HepG2 (cell line): ENCODE data around the gene ZFYVE21. TPM values are rescaled to one million over a fixed set of nuclear protein-coding genes. Genes with fewer than 3 reads are reported as not detected.

ENCODE experiments used
- ATAC-seq: fragments of 200-7000 bp; cut with Tn5 transposase; 3 replicates; pipeline ENCODE4 v1.9.1; 2020; ENCODE audit warnings: mild to moderate bottlenecking, moderate library complexity
- BruUV-seq: library from RNA; stranded (reverse); fragments of 400-500 nt; replicated peaks from 2 replicates; lab custom pipeline; 2021; lab: Mats Ljungman, UMichigan
- CTCF ChIA-PET: fragments of 300-600 bp; formaldehyde crosslinking; extraction: SDS; loops from one replicate; lab custom pipeline; 2021; ENCODE audit warnings: low total read pairs, inconsistent platforms, low intra/inter-chr PET ratio; lab: Yijun Ruan, JAX
- POLR2A ChIA-PET: fragments of 350-600 bp; sonication (Branson Sonifier 250); formaldehyde crosslinking; loops from one replicate; lab custom pipeline; 2020; ENCODE audit warnings: antibody characterized with exemption, inconsistent platforms; lab: Yijun Ruan, JAX
- DNase-seq: peaks from one replicate; pipeline ENCODE4 v3.0.0-alpha.2; 2015; ENCODE audit warnings: low spot score
- FAIRE-seq: peaks from 3 replicates; lab custom pipeline; 2011; peaks lifted over from hg19 to GRCh38; lab: Jason Lieb, UNC
- H2AFZ ChIP-seq: one replicate; pipeline ENCODE4 v1.6.1; 2011; ENCODE audit warnings: low read length, inconsistent platforms
- H3K27ac ChIP-seq: fragments of 300-600 bp; 3 replicates; pipeline ENCODE4 v1.8.0; 2011; ENCODE audit warnings: mixed run types, mild to moderate bottlenecking, mixed read lengths, low read length, inconsistent platforms; ENCODE audit not compliant: insufficient read depth; ENCODE audit errors: extremely low read length
- H3K27me3 ChIP-seq, 2 experiments: fragments of 200-600 bp in 1 of 2; 2 replicates in 1 of 2; 3 replicates in 1 of 2; pipeline versions ENCODE4 v1.6.0 to v1.8.0; 2011; ENCODE audit warnings: low read length in 2 of 2, mild to moderate bottlenecking in 2 of 2, moderate library complexity in 2 of 2, inconsistent platforms in 1 of 2; ENCODE audit not compliant: insufficient read depth in 2 of 2, control insufficient read depth in 1 of 2
- H3K36me3 ChIP-seq, 2 experiments: fragments of 200-600 bp in 1 of 2; replicated peaks in 1 of 2; 2 replicates in 1 of 2; 3 replicates in 1 of 2; pipeline versions ENCODE4 v1.5.1 to v1.8.0; 2011; ENCODE audit warnings: low read length in 2 of 2, inconsistent platforms in 1 of 2; ENCODE audit not compliant: insufficient read depth in 2 of 2, control insufficient read depth in 1 of 2
- H3K4me1 ChIP-seq: 2 replicates; pipeline ENCODE4 v1.5.1; 2012; ENCODE audit warnings: low read length, inconsistent platforms; ENCODE audit not compliant: insufficient read depth
- H3K4me2 ChIP-seq: 2 replicates; pipeline ENCODE4 v1.6.0; 2011; ENCODE audit warnings: low read depth, low read length, inconsistent platforms
- H3K4me3 ChIP-seq, 3 experiments: fragments of 200-600 bp in 1 of 3; sonication (generic), shearing (Covaris generic) in 1 of 3; replicated peaks in 1 of 3; 2 replicates each; pipeline ENCODE4 v1.5.1; 2011 to 2016; ENCODE audit warnings: low read length in 3 of 3, inconsistent platforms in 2 of 3, low read depth in 2 of 3, mild to moderate bottlenecking in 2 of 3, control low read depth in 1 of 3, mixed read lengths in 1 of 3; ENCODE audit not compliant: insufficient read depth in 1 of 3
- H3K79me2 ChIP-seq: one replicate; pipeline ENCODE4 v1.6.1; 2011; ENCODE audit warnings: low read length, inconsistent platforms; ENCODE audit not compliant: insufficient read depth
- H3K9ac ChIP-seq: 2 replicates; pipeline ENCODE4 v1.6.0; 2011; ENCODE audit warnings: mild to moderate bottlenecking, low read depth, low read length, inconsistent platforms; ENCODE audit not compliant: insufficient read depth
- H3K9me3 ChIP-seq: 2 replicates; pipeline ENCODE4 v1.5.1; 2012; ENCODE audit warnings: mild to moderate bottlenecking, low read length
- H4K20me1 ChIP-seq: 2 replicates; pipeline ENCODE4 v1.6.0; 2011; ENCODE audit warnings: inconsistent platforms, mild to moderate bottlenecking, low read length, moderate library complexity; ENCODE audit not compliant: insufficient read depth
- CHCHD3 ChIP-seq: sonication (generic); formaldehyde crosslinking; IDR thresholded peaks from 2 replicates; pipeline ENCODE4 v1.8.0; 2022; ENCODE audit warnings: mild to moderate bottlenecking, missing genetic modification reagents, moderate library complexity
- DR1 ChIP-seq: sonication (generic); formaldehyde crosslinking; IDR thresholded peaks from 2 replicates; pipeline ENCODE4 v1.8.0; 2021; ENCODE audit warnings: mild to moderate bottlenecking, missing genetic modification reagents, inconsistent platforms
- FOXK1 ChIP-seq: sonication (generic); formaldehyde crosslinking; IDR thresholded peaks from 2 replicates; pipeline ENCODE4 v1.4.0; 2020; ENCODE audit warnings: low read depth, missing genetic modification reagents, borderline replicate concordance
- HNRNPH1 ChIP-seq: fragments of 200-400 bp; formaldehyde crosslinking; optimal IDR thresholded peaks from 2 replicates; pipeline ENCODE3; 2017; ENCODE audit warnings: mild to moderate bottlenecking, low read depth, low read length
- JUN ChIP-seq: sonication (generic); formaldehyde crosslinking; IDR thresholded peaks from 2 replicates; pipeline ENCODE4 v1.4.0; 2020; ENCODE audit warnings: mild to moderate bottlenecking, missing genetic modification reagents
- SNRNP70 ChIP-seq: fragments of 200-400 bp; formaldehyde crosslinking; IDR thresholded peaks from 2 replicates; pipeline ENCODE4 v1.6.1; 2017; ENCODE audit warnings: mild to moderate bottlenecking, low read depth, low read length, moderate library complexity
- SRSF4 ChIP-seq: fragments of 200-400 bp; formaldehyde crosslinking; IDR thresholded peaks from one replicate; pipeline ENCODE4 v1.6.1; 2018; ENCODE audit warnings: mild to moderate bottlenecking, low read depth, low read length, moderate library complexity; ENCODE audit not compliant: poor library complexity, severe bottlenecking
- ZNF180 ChIP-seq: sonication (generic); formaldehyde crosslinking; IDR thresholded peaks from 2 replicates; pipeline ENCODE4 v1.4.0; 2020; ENCODE audit warnings: low read depth, missing genetic modification reagents, borderline replicate concordance
- ZNF34 ChIP-seq: sonication (generic); formaldehyde crosslinking; IDR thresholded peaks from 2 replicates; pipeline ENCODE4 v1.4.0; 2020; ENCODE audit warnings: mild to moderate bottlenecking, missing genetic modification reagents, borderline replicate concordance
- ZNF761 ChIP-seq: sonication (generic); formaldehyde crosslinking; conservative IDR thresholded peaks from 2 replicates; pipeline ENCODE4 v1.4.0; 2020; ENCODE audit warnings: mild to moderate bottlenecking, missing genetic modification reagents
- ZNF883 ChIP-seq: sonication (generic); formaldehyde crosslinking; IDR thresholded peaks from 2 replicates; pipeline ENCODE4 v1.5.1; 2020; ENCODE audit warnings: mild to moderate bottlenecking, missing genetic modification reagents; ENCODE audit errors: not compliant biosample characterization
- WGBS: methylation state at CpG from one replicate; pipeline ENCODE4 v1.1.6; 2017; ENCODE audit warnings: low lambda C conversion rate; 5-methylcytosine and 5-hydroxymethylcytosine counted together
- in situ Hi-C: cut with HindIII; loops from 2 replicates; pipeline ENCODE4 v1.10.0; 2017; ENCODE audit warnings: low pct_unique_long_range_greater_than_20kb; ENCODE audit not compliant: extremely low pct_ligation_motif_present
- intact Hi-C: fragments of 100-400 bp; cut with micrococcal nuclease; formaldehyde crosslinking; loops from one replicate; pipeline ENCODE4 v1.10.0; 2022; ENCODE audit not compliant: unreplicated experiment
- polyA plus RNA-seq, 8 experiments: library from polyadenylated mRNA; depleted of rRNA in 3 of 8; stranded (reverse) in 7 of 8; unstranded in 1 of 8; fragments of >200 nt; fragmentation: Illumina TruSeq in 4 of 8; extraction: Trizol in 4 of 8; gene quantifications; 2 replicates each; pipeline versions ENCODE4 v1.2.1 to v1.2.3, GENCODE V29; 2011 to 2016; ENCODE audit warnings: low read depth in 4 of 8, missing spikeins in 1 of 8, mixed read lengths in 1 of 8; ENCODE audit not compliant: insufficient read depth in 1 of 8
- total RNA-seq, 5 experiments: library from RNA; depleted of rRNA; stranded (reverse); fragments of >200 nt; fragmentation: Illumina TruSeq; extraction: Trizol; gene quantifications; 2 replicates each; pipeline ENCODE4 v1.2.3, GENCODE V29; 2016; ENCODE audit warnings: low read depth in 1 of 5
- TF ChIP-seq, protein P1 (sequence below), 2 experiments: sonication (generic) in 1 of 2; formaldehyde crosslinking in 1 of 2; IDR thresholded peaks; 2 replicates each; pipeline versions ENCODE4 v1.6.1 to v1.9.0; 2014 to 2022; ENCODE audit warnings: antibody characterized with exemption in 1 of 2, borderline replicate concordance in 1 of 2, inconsistent platforms in 1 of 2, low read depth in 1 of 2, missing genetic modification reagents in 1 of 2

ZFYVE21 gene
- total and polyA plus RNA-seq, 2 of the 13 experiments (the other 11 are each of a cell fraction or from before 2014, with no cell fraction given), result 34.3 to 34.4 TPM

DNA sequence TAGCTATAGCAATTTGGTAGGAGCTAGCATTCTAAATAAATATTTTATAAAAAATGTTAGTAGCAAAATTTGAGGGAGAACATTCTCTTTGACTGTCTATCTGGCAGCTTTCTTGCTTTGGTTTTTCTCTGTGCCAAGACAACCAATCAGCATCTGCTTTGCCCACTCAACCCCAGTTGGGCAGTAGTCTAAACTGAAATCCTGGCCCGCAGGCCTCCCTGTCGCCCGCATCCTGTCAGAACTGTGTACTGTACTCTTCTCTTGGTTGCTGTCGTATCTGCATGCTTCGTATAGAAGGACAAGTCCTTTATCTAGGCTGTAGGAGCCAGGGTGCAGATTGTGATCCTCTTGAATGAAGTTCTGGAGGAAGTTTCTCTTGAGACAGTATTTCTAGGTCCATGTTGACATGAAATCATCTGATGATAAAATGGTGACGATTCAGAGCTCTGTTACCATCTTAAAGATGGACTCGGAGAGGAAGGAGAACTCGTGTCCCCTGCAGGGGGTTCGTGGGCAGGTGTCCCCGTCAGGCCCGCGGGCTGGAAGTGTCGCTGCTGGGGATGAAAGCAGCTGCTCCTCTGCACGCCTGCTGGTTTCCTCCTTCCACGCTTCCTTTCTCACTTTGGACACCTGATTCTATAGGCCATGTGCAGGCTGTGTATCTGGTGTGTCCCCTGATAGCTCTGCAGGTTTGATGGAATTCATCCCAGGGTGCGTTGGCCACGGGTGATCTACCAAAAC is 34.9 kb upstream of the ZFYVE21 start:
- POLR2A ChIA-PET, result no interaction called here

More for the DNA sequence above, 34.9 kb upstream of the ZFYVE21 start:
- WGBS, result 100% methylated on average over 17 of the region's 17 CpGs
- intact Hi-C loops, result no loop called here
- Histone ChIP-seq H3K9ac (no peak overlapping the region), H3K4me1 (no peaks in the 10 kb centered on the region), H4K20me1 (no peaks in the 10 kb centered on the region), H3K79me2 (no peaks in the 10 kb centered on the region), H3K36me3 (peaks cover 23 to 77% of the 10 kb centered on the region in 2 experiments), H3K9me3 (no peaks in the 10 kb centered on the region), H3K4me3 (no peak overlapping the region), H3K4me2 (no peak overlapping the region)
- in situ Hi-C loops, result no loop called here
- ATAC-seq, result no peak
- BruUV-seq, result no TSS peak
- TF ChIP-seq DR1, result no peak
- TF ChIP-seq ZNF883, result no peak
- no peak for TF ChIP-seq SRSF4
- no peak for TF ChIP-seq ZNF180 (CRISPR knock-in tag)
- no peak for TF ChIP-seq SNRNP70
- no peak for TF ChIP-seq ZNF34
- no peak for TF ChIP-seq ZNF761 (CRISPR knock-in tag)
- no peak for TF ChIP-seq HNRNPH1
- TF ChIP-seq FOXK1 (CRISPR knock-in tag), result no peak
- TF ChIP-seq, protein P1, sequence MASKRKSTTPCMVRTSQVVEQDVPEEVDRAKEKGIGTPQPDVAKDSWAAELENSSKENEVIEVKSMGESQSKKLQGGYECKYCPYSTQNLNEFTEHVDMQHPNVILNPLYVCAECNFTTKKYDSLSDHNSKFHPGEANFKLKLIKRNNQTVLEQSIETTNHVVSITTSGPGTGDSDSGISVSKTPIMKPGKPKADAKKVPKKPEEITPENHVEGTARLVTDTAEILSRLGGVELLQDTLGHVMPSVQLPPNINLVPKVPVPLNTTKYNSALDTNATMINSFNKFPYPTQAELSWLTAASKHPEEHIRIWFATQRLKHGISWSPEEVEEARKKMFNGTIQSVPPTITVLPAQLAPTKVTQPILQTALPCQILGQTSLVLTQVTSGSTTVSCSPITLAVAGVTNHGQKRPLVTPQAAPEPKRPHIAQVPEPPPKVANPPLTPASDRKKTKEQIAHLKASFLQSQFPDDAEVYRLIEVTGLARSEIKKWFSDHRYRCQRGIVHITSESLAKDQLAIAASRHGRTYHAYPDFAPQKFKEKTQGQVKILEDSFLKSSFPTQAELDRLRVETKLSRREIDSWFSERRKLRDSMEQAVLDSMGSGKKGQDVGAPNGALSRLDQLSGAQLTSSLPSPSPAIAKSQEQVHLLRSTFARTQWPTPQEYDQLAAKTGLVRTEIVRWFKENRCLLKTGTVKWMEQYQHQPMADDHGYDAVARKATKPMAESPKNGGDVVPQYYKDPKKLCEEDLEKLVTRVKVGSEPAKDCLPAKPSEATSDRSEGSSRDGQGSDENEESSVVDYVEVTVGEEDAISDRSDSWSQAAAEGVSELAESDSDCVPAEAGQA (IDR thresholded peaks at IDR 0.05; ENCODE audit: low read depth), result no peak
- TF ChIP-seq, protein P1 (CRISPR knock-in tag; IDR thresholded peaks at IDR 0.05; ENCODE audit: borderline replicate concordance), result no peak
- no peak for TF ChIP-seq CHCHD3 (CRISPR knock-in tag)
- TF ChIP-seq JUN (CRISPR knock-in tag), result no peak
- TF ChIP-seq, all 625 proteins: peak for 0
- Histone ChIP-seq H2AFZ (no peak overlapping the region), H3K27me3 (no peaks in the 10 kb centered on the region), H3K27ac (no peak overlapping the region)
- no peak for FAIRE-seq
- CTCF ChIA-PET, result no interaction called here
- no peak for DNase-seq
